Neural cell (in vitro differentiated cells): ENCODE results near the gene SRA1. TPM values are rescaled to one million over a fixed set of nuclear protein-coding genes. Genes with fewer than 3 reads are reported as not detected.
A peak's percentile ranks its signal among the peaks of the same experiment; 100 is the strongest.

Source experiments
- H2AFZ ChIP-seq: fragments of 200-600, 300-800 bp; sonication (generic), shearing (Covaris generic); 2 replicates; pipeline ENCODE4 v1.6.0; 2014; ENCODE audit warnings: low read depth, mild to moderate bottlenecking, antibody characterized with exemption, low read length, moderate library complexity
- H3F3A ChIP-seq: fragments of 200-600 bp; shearing (Covaris generic); 2 replicates; pipeline ENCODE4 v1.6.1; 2016; ENCODE audit warnings: mild to moderate bottlenecking, moderate library complexity, mixed read lengths, antibody characterized with exemption, low read length; ENCODE audit not compliant: insufficient read depth, poor library complexity, severe bottlenecking
- H3K27ac ChIP-seq: fragments of 200-600, 300-800 bp; sonication (generic), shearing (Covaris generic); 2 replicates; pipeline ENCODE4 v1.5.1; 2014; ENCODE audit warnings: mild to moderate bottlenecking, low read length, moderate library complexity
- H3K27me3 ChIP-seq: fragments of 300-800, 200-600 bp; sonication (generic), shearing (Covaris generic); 2 replicates; pipeline ENCODE4 v1.6.0; 2014; ENCODE audit warnings: mild to moderate bottlenecking, low read depth, low read length, moderate library complexity; ENCODE audit not compliant: insufficient read depth
- H3K36me3 ChIP-seq: fragments of 300-800, 200-600 bp; sonication (generic), shearing (Covaris generic); 2 replicates; pipeline ENCODE4 v1.5.1; 2014; ENCODE audit warnings: mild to moderate bottlenecking, antibody characterized with exemption, low read length, moderate library complexity; ENCODE audit not compliant: insufficient read depth
- H3K4me2 ChIP-seq: fragments of 300-800, 200-600 bp; sonication (generic), shearing (Covaris generic); 2 replicates; pipeline ENCODE4 v1.6.0; 2014; ENCODE audit warnings: mild to moderate bottlenecking, low read length
- H3K4me3 ChIP-seq: fragments of 300-800, 200-600 bp; sonication (generic), shearing (Covaris generic); 2 replicates; pipeline ENCODE4 v1.5.1; 2014; ENCODE audit warnings: mild to moderate bottlenecking, low read length, moderate library complexity
- H3K79me2 ChIP-seq: fragments of 200-600 bp; shearing (Covaris generic); replicated peaks from 2 replicates; pipeline ENCODE4 v1.6.0; 2014; ENCODE audit warnings: mild to moderate bottlenecking, low read length, moderate library complexity; ENCODE audit not compliant: insufficient read depth
- H3K9ac ChIP-seq: fragments of 300-800, 200-600 bp; sonication (generic), shearing (Covaris generic); 2 replicates; pipeline ENCODE4 v1.6.1; 2016; ENCODE audit warnings: mild to moderate bottlenecking, low read length, mixed read lengths
- H3K9me2 ChIP-seq: fragments of 200-600 bp; shearing (Covaris generic); 2 replicates; pipeline ENCODE4 v1.6.1; 2016; ENCODE audit warnings: mild to moderate bottlenecking, low read length, mixed read lengths; ENCODE audit not compliant: insufficient read depth
- H3K9me3 ChIP-seq: fragments of 200-600, 300-800 bp; sonication (generic), shearing (Covaris generic); 2 replicates; pipeline ENCODE4 v1.6.1; 2016; ENCODE audit warnings: mild to moderate bottlenecking, mixed run types, low read length, moderate library complexity, mixed read lengths
- H4K20me1 ChIP-seq: fragments of 200-600 bp; shearing (Covaris generic); 2 replicates; pipeline ENCODE4 v1.6.1; 2016; ENCODE audit warnings: mild to moderate bottlenecking, mixed run types; ENCODE audit not compliant: insufficient read depth
- CTCF ChIP-seq: fragments of 450-650 bp; IDR thresholded peaks from 2 replicates; pipeline ENCODE4 v1.5.1; 2014; ENCODE audit warnings: antibody characterized with exemption, mild to moderate bottlenecking, moderate library complexity; ENCODE audit not compliant: poor library complexity, severe bottlenecking
- EP300 ChIP-seq: fragments of 450-650 bp; conservative IDR thresholded peaks from 2 replicates; pipeline ENCODE4 v1.6.1; 2014; ENCODE audit warnings: antibody characterized with exemption, mild to moderate bottlenecking, moderate library complexity; ENCODE audit not compliant: poor library complexity, severe bottlenecking
- EZH2 ChIP-seq: fragments of 200-600, 300-800 bp; shearing (Covaris generic), sonication (generic); IDR thresholded peaks from 2 replicates; pipeline ENCODE4 v1.6.1; 2014; ENCODE audit warnings: antibody characterized with exemption, low read length, borderline replicate concordance, mild to moderate bottlenecking; ENCODE audit not compliant: insufficient read depth, poor library complexity, severe bottlenecking
- MXI1 ChIP-seq: fragments of 450-650 bp; conservative IDR thresholded peaks from 2 replicates; pipeline ENCODE4 v1.6.1; 2014; ENCODE audit warnings: antibody characterized with exemption, mild to moderate bottlenecking; ENCODE audit not compliant: poor library complexity, severe bottlenecking
- POLR2AphosphoS5 ChIP-seq: IDR thresholded peaks from 2 replicates; pipeline ENCODE4 v1.6.1; 2012
- RAD21 ChIP-seq: fragments of 450-650 bp; conservative IDR thresholded peaks from 2 replicates; pipeline ENCODE4 v1.6.1; 2014; ENCODE audit warnings: antibody characterized with exemption, mild to moderate bottlenecking, moderate library complexity
- SMC3 ChIP-seq: fragments of 450-650 bp; conservative IDR thresholded peaks from 2 replicates; pipeline ENCODE4 v1.6.1; 2014; ENCODE audit warnings: antibody characterized with exemption, mild to moderate bottlenecking, moderate library complexity; ENCODE audit not compliant: poor library complexity
- TAF1 ChIP-seq: IDR thresholded peaks from 2 replicates; pipeline ENCODE4 v1.6.1; 2012; ENCODE audit warnings: low read depth
- polyA plus RNA-seq: library from polyadenylated mRNA; depleted of rRNA; stranded (reverse); fragments of >200 nt; gene quantifications from 2 replicates; pipeline ENCODE4 v1.2.3, GENCODE V29; 2014
- TF ChIP-seq, protein P1 (sequence below): IDR thresholded peaks from 2 replicates; pipeline ENCODE4 v1.6.1; 2012; ENCODE audit warnings: borderline replicate concordance

The SRA1 gene
- polyA plus RNA-seq, 1 donor from 2014 or later, result 73.5 TPM

GRCh38 chr5:140565024-140565779 is 7.9 kb upstream of the SRA1 start (continued):
- TF ChIP-seq EZH2 (no peak), SMC3 (no peak), RAD21 (no peak), EP300 (no peak)

- Histone ChIP-seq H3K27me3 (no peaks in the 10 kb centered on the region), H3K79me2 (peaks cover 14% of the 10 kb centered on the region), H3K4me3 (peak within 1 kb of the TSS; percentile 99), H4K20me1 (no peaks in the 10 kb centered on the region), H3K9me2 (no peaks in the 10 kb centered on the region), H3K9ac (peak within 1 kb of the TSS; percentile 98), H3F3A (no peaks in the 10 kb centered on the region), H3K4me2 (peak within 1 kb of the TSS; percentile 99), H3K9me3 (no peaks in the 10 kb centered on the region), H2AFZ (peak within 1 kb of the TSS; percentile 91), H3K27ac (peak within 1 kb of the TSS; percentile 92), H3K36me3 (no peaks in the 10 kb centered on the region)
- peak; percentile 79 for TF ChIP-seq TAF1
- TF ChIP-seq EZH2, result no peak
- TF ChIP-seq, protein P1, sequence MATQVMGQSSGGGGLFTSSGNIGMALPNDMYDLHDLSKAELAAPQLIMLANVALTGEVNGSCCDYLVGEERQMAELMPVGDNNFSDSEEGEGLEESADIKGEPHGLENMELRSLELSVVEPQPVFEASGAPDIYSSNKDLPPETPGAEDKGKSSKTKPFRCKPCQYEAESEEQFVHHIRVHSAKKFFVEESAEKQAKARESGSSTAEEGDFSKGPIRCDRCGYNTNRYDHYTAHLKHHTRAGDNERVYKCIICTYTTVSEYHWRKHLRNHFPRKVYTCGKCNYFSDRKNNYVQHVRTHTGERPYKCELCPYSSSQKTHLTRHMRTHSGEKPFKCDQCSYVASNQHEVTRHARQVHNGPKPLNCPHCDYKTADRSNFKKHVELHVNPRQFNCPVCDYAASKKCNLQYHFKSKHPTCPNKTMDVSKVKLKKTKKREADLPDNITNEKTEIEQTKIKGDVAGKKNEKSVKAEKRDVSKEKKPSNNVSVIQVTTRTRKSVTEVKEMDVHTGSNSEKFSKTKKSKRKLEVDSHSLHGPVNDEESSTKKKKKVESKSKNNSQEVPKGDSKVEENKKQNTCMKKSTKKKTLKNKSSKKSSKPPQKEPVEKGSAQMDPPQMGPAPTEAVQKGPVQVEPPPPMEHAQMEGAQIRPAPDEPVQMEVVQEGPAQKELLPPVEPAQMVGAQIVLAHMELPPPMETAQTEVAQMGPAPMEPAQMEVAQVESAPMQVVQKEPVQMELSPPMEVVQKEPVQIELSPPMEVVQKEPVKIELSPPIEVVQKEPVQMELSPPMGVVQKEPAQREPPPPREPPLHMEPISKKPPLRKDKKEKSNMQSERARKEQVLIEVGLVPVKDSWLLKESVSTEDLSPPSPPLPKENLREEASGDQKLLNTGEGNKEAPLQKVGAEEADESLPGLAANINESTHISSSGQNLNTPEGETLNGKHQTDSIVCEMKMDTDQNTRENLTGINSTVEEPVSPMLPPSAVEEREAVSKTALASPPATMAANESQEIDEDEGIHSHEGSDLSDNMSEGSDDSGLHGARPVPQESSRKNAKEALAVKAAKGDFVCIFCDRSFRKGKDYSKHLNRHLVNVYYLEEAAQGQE, result peak; percentile 52
- no peak for TF ChIP-seq RAD21
- TF ChIP-seq SMC3, result peak; percentile 38
- peak; percentile 94 for TF ChIP-seq MXI1
- peak; percentile 19 for TF ChIP-seq CTCF
- TF ChIP-seq EP300, result peak; percentile 86
- TF ChIP-seq POLR2AphosphoS5, result peak; percentile 96
Measured at GRCh38 chr5:140564196-140565023, 7.1 kb upstream of the SRA1 start, which contains the start of the genes APBB3 and SLC35A4. Gene APBB3 (minus strand): TSS chr5:140564598. CDS start chr5:140564245, 353 bp downstream. Gene SLC35A4 (plus strand): TSS chr5:140564828. CDS start chr5:140567170, 2,342 bp downstream.

GRCh38 chr5:140563596-140563995 is 6.3 kb upstream of the SRA1 start:
- Histone ChIP-seq H3K9me3 (no peaks in the 10 kb centered on the region), H3K27me3 (no peaks in the 10 kb centered on the region), H3K36me3 (no peaks in the 10 kb centered on the region), H3K27ac (peak overlapping the region; percentile 92), H2AFZ (peak overlapping the region; percentile 91), H3F3A (no peaks in the 10 kb centered on the region), H3K9me2 (no peaks in the 10 kb centered on the region), H3K4me2 (peak overlapping the region; percentile 99), H3K9ac (peak overlapping the region; percentile 98), H4K20me1 (no peaks in the 10 kb centered on the region), H3K4me3 (peak overlapping the region; percentile 99), H3K79me2 (peaks cover 14% of the 10 kb centered on the region)
- TF ChIP-seq SMC3 (no peak), MXI1 (no peak), EP300 (no peak), POLR2AphosphoS5 (no peak), TAF1 (no peak), CTCF (no peak), EZH2 (no peak), RAD21 (no peak)
- TF ChIP-seq, protein P1, result no peak
